ENCODE results near the gene NPFF. TPM values are rescaled to one million over a fixed set of nuclear protein-coding genes. Genes with fewer than 3 reads are reported as not detected.

NPFF gene
- total RNA-seq, 4 donors from 2014 or later, result not detected

DNA sequence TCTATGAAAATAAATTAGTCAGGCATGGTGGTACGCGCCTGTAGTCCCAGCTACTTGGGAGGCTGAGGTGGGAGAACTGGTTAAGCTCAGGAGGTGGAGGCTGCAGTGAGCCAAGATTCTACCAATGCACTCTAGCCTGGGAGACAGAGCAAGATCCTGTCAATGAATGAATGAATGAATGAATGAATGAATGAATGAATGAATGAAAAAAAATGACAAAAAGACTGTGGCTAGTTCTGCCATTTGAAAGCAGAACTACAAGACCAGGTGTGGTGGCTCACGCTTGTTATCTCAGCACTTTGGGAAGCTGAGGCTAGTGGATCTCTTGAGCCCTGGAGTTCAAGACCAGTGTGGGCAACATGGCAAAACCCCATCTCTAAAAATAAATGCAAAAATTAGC is 32.2 kb upstream of the NPFF start:
- TF ChIP-seq, protein P1, sequence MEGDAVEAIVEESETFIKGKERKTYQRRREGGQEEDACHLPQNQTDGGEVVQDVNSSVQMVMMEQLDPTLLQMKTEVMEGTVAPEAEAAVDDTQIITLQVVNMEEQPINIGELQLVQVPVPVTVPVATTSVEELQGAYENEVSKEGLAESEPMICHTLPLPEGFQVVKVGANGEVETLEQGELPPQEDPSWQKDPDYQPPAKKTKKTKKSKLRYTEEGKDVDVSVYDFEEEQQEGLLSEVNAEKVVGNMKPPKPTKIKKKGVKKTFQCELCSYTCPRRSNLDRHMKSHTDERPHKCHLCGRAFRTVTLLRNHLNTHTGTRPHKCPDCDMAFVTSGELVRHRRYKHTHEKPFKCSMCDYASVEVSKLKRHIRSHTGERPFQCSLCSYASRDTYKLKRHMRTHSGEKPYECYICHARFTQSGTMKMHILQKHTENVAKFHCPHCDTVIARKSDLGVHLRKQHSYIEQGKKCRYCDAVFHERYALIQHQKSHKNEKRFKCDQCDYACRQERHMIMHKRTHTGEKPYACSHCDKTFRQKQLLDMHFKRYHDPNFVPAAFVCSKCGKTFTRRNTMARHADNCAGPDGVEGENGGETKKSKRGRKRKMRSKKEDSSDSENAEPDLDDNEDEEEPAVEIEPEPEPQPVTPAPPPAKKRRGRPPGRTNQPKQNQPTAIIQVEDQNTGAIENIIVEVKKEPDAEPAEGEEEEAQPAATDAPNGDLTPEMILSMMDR (IDR thresholded peaks at IDR 0.05), result no peak
- DNase-seq (ENCODE audit: low spot score) (no peak), ATAC-seq (ENCODE audit: low FRiP score) (no peak)

DNA sequence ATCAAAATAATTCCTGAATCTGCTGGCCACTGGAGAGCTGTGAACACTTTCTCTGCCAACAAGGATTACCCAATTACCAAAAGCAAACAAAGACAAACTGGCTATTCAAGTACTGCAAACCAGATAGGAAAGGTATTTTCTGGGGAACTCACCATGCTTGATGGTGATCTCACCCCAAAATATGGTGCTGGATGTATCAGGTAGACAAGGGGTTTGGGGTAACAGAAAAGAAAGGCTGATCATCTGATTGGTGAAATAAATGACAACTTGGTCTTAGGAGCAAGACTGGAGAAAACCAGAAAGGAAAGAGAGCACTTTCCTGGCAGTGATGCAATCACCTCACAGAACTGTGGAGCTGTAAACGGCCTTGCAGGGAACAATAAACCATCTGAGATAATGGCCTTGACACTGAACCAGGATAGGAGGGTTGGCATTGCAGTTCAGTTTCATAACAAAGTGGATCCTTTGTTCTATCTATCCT is 31.0 kb upstream of the NPFF start:
- ATAC-seq (ENCODE audit: low FRiP score), result peak; percentile 55
- DNase-seq (ENCODE audit: low spot score), result no peak
- TF ChIP-seq, protein P1 (IDR thresholded peaks at IDR 0.05), result no peak

DNA sequence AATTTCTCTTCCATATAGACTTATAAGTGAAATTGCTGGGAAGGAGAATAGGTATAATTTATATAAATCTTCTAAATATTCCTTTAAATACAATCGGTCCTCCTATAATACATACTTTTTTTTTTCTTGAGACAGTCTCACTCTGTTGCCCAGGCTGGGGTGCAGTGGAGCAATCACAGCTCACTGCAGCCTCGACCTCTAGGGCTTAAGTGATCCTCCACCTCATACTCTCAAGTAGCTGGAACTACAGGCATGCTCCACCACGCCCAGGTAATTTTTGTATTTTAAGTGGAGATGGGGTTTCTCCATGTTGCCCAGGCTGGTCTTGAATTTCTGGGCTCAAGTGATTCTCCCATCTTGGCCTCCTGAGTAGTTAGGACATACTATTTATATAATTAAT is 29.7 kb upstream of the NPFF start:
- TF ChIP-seq, protein P1 (IDR thresholded peaks at IDR 0.05), result no peak
- no peak for DNase-seq (ENCODE audit: low spot score)
- ATAC-seq (ENCODE audit: low FRiP score), result no peak

DNA sequence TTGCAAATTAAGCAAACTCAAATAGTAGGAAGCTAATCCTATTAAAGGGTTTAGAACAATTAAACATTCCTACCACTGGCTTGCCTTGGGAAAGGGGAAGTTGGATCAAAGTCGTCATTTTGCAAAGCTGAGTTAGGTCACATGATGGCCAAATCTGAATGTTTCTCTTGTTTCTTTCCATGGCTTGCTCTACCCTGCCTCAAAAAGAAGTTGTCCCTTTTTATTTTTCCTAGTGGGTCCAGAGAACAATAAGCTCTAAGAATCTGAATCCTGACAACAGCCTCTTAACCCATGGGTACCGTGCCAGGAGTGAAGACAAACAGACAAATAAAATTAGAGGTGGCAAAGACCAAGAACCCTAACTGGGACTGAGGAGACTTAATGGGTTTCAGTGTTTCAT is 26.2 kb upstream of the NPFF start:
- ATAC-seq (ENCODE audit: low FRiP score) (no peak), DNase-seq (ENCODE audit: low spot score) (no peak)
- TF ChIP-seq, protein P1 (IDR thresholded peaks at IDR 0.05), result no peak

DNA sequence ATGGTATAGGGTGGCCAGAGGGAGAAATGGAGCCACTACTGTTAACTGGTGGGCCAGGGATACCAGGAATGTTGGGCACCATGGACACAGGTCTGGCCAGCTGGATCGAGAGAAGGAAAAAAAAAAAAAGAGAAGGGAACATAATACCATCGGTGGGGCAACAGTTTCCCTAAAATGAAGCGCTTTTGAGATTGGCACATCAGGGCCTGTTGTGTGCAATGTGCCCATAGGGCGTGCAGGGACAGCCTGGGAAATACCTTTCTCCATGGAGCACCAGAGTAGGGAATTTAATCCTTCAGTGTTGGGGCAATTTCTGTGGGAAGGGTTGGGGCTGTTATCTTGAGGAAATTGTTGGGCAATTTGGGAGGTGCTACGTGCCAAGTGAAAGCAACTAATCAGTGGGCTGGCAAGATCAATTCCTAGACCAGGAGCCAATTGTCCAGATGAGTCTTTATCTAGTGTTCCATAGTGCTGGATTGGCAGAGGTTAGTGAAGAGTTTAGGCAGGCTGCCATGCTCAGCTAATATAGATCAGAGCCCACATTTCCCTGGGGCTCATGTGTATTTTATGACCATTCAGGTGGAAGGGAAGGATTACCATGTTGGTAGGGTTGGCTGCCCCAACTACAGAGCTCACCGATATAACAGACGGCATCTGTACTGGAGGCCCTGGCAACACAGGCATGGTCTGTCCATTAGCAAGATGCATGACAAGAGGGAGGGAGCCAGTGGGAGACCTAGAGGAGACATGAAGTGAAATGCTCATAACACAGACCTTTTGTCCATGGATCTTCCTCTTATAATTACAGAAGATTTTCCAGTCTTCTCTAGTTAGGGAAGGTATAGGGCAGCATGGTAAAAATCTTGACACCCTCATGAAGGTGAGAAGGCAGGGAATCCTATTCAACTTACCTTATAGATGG is 25.5 kb upstream of the NPFF start:
- TF ChIP-seq, protein P1 (IDR thresholded peaks at IDR 0.05), result no peak
- DNase-seq (ENCODE audit: low spot score), result no peak
- no peak for ATAC-seq (ENCODE audit: low FRiP score)

DNA sequence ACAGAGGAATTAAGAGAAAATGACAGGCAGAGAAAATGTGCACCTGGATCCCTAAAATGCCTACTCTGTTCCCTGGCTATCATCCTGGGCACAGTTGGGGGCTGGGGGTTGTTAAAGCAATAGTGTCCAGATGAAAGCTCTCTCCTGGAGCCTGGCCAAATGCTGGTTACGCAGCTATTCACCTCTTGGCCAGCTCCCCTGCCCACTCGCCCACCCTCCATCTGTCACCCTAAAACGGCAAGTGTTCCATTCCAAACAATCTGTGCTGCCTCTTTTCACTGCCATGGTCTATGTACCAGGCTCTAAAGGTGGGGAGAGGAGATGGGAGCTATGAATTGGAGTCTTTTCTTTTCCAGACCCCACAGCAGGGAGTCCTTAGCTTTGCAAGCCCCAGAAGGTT is 24.7 kb upstream of the NPFF start:
- TF ChIP-seq, protein P1 (IDR thresholded peaks at IDR 0.05), result no peak
- ATAC-seq (ENCODE audit: low FRiP score) (peak; percentile 27), DNase-seq (ENCODE audit: low spot score) (no peak)

DNA sequence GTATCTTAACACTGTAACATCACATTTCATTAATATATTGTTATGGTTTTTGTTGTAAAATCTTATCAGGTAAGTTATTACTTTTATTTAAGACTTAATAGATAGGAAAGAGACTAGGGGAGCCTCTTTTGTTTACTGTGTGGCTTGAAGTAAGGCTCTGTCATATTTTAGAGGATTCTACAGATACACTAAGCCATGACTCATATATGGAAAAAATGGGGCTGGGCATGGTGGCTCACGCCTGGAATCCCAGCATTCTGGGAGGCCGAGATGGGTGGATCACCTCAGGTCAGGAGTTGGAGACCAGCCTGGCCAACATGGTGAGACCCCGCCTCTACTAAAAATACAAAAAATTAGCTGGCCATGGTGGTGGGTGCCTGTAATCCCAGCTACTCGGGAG is 23.6 kb upstream of the NPFF start:
- TF ChIP-seq, protein P1 (IDR thresholded peaks at IDR 0.05), result no peak
- DNase-seq (ENCODE audit: low spot score) (no peak), ATAC-seq (ENCODE audit: low FRiP score) (no peak)
